ENCODE results near the gene MLH3.
A peak's percentile ranks its signal among the peaks of the same experiment; 100 is the strongest.

The MLH3 gene

GRCh38 chr14:75046275-75046674, 5.0 kb downstream of the MLH3 start:
- peaks cover 10% of the 10 kb centered on the region for H3K4me1 ChIP-seq (ENCODE audit: control insufficient read depth, insufficient read depth, low read depth, low read length)
- no peaks in the 10 kb centered on the region for H3K27me3 ChIP-seq (ENCODE audit: control insufficient read depth in 1 of 2, insufficient read depth in 1 of 2, low read length in 2 of 2)
- H3K79me1 ChIP-seq (replicated peaks; ENCODE audit: low read length, poor library complexity, severe bottlenecking), result peaks cover 7% of the 10 kb centered on the region
- H3K27ac ChIP-seq (ENCODE audit: low read length, poor library complexity, severe bottlenecking), result no peak overlapping the region
- no peak overlapping the region for H3K23ac ChIP-seq (ENCODE audit: low read length in 2 of 2)
- H2BK12ac ChIP-seq (ENCODE audit: low read length in 2 of 2), result no peak overlapping the region
- no peak overlapping the region for H3K4ac ChIP-seq (ENCODE audit: low read depth in 1 of 2, low read length in 2 of 2)
- no peak overlapping the region for H3K18ac ChIP-seq (ENCODE audit: low read depth in 1 of 2, low read length in 2 of 2)
- no peaks in the 10 kb centered on the region for H3K9me3 ChIP-seq (ENCODE audit: control insufficient read depth, low read length)
- no peak overlapping the region for H3K14ac ChIP-seq (ENCODE audit: low read length in 2 of 2)
- no peak overlapping the region for H2BK15ac ChIP-seq (ENCODE audit: low read depth, poor library complexity, severe bottlenecking)
- no peak overlapping the region for H3K9ac ChIP-seq (ENCODE audit: low read length)
- H2AFZ ChIP-seq (ENCODE audit: low read depth, low read length), result no peak overlapping the region
- H2AK5ac ChIP-seq (ENCODE audit: low read length, severe bottlenecking), result no peak overlapping the region
- H2BK5ac ChIP-seq (ENCODE audit: low read depth, low read length, poor library complexity, severe bottlenecking), result no peak overlapping the region
- no peak overlapping the region for H3K4me3 ChIP-seq (ENCODE audit: insufficient read depth in 1 of 2, low read depth in 1 of 2, low read length in 2 of 2)
- H4K8ac ChIP-seq (ENCODE audit: low read length), result no peak overlapping the region
- H3K36me3 ChIP-seq (ENCODE audit: control insufficient read depth in 1 of 2, insufficient read depth in 2 of 2, low read depth in 1 of 2, low read length in 2 of 2), result peaks cover 0 to 24% of the 10 kb centered on the region in 2 experiments
- DNase-seq, result no peak
- no peak overlapping the region for H2BK120ac ChIP-seq (ENCODE audit: low read depth, low read length)
- no peak overlapping the region for H4K91ac ChIP-seq (ENCODE audit: low read length)
- 81% methylated on average over 5 of the region's 5 CpGs for WGBS
- H3K4me2 ChIP-seq (ENCODE audit: low read length, poor library complexity, severe bottlenecking), result no peak overlapping the region

- Histone ChIP-seq H2BK12ac (ENCODE audit: low read length in 2 of 2) (no peak overlapping the region), H3K27ac (ENCODE audit: low read length, poor library complexity, severe bottlenecking) (no peak overlapping the region), H3K9me3 (ENCODE audit: control insufficient read depth, low read length) (no peaks in the 10 kb centered on the region), H2AFZ (ENCODE audit: low read depth, low read length) (no peak overlapping the region), H3K14ac (ENCODE audit: low read length in 2 of 2) (no peak overlapping the region), H3K4me2 (ENCODE audit: low read length, poor library complexity, severe bottlenecking) (no peak overlapping the region), H3K9ac (ENCODE audit: low read length) (peak overlapping the region; percentile 53), H4K91ac (ENCODE audit: low read length) (no peak overlapping the region), H3K27me3 (ENCODE audit: control insufficient read depth in 1 of 2, insufficient read depth in 1 of 2, low read length in 2 of 2) (no peaks in the 10 kb centered on the region), H3K4me1 (ENCODE audit: control insufficient read depth, insufficient read depth, low read depth, low read length) (peaks cover 9% of the 10 kb centered on the region), H4K8ac (ENCODE audit: low read length) (no peak overlapping the region), H2BK15ac (ENCODE audit: low read depth, poor library complexity, severe bottlenecking) (no peak overlapping the region), H2AK5ac (ENCODE audit: low read length, severe bottlenecking) (no peak overlapping the region), H2BK120ac (ENCODE audit: low read depth, low read length) (no peak overlapping the region), H3K36me3 (ENCODE audit: control insufficient read depth in 1 of 2, insufficient read depth in 2 of 2, low read depth in 1 of 2, low read length in 2 of 2) (peaks cover 0 to 36% of the 10 kb centered on the region in 2 experiments), H2BK5ac (ENCODE audit: low read depth, low read length, poor library complexity, severe bottlenecking) (no peak overlapping the region), H3K23ac (ENCODE audit: low read length in 2 of 2) (no peak overlapping the region), H3K79me1 (replicated peaks; ENCODE audit: low read length, poor library complexity, severe bottlenecking) (peaks cover 7% of the 10 kb centered on the region), H3K18ac (ENCODE audit: low read depth in 1 of 2, low read length in 2 of 2) (no peak overlapping the region), H3K4ac (ENCODE audit: low read depth in 1 of 2, low read length in 2 of 2) (no peak overlapping the region), H3K4me3 (ENCODE audit: insufficient read depth in 1 of 2, low read depth in 1 of 2, low read length in 2 of 2) (peak overlapping the region in 1 of 2 experiments; percentile 32)
- no peak for DNase-seq
- WGBS, result 99% methylated on average over 8 of the region's 8 CpGs
Measured at GRCh38 chr14:75044752-75045151, 6.5 kb downstream of the MLH3 start.

GRCh38 chr14:75044322-75044721, 6.9 kb downstream of the MLH3 start:
- no peak overlapping the region for H2AK5ac ChIP-seq (ENCODE audit: low read length, severe bottlenecking)
- H2BK12ac ChIP-seq (ENCODE audit: low read length in 2 of 2), result no peak overlapping the region
- no peak overlapping the region for H2BK15ac ChIP-seq (ENCODE audit: low read depth, poor library complexity, severe bottlenecking)
- H3K36me3 ChIP-seq (ENCODE audit: control insufficient read depth in 1 of 2, insufficient read depth in 2 of 2, low read depth in 1 of 2, low read length in 2 of 2), result peaks cover 0 to 39% of the 10 kb centered on the region in 2 experiments
- no peak for DNase-seq
- H3K9ac ChIP-seq (ENCODE audit: low read length), result peak overlapping the region; percentile 53
- H2BK5ac ChIP-seq (ENCODE audit: low read depth, low read length, poor library complexity, severe bottlenecking), result no peak overlapping the region
- H3K4ac ChIP-seq (ENCODE audit: low read depth in 1 of 2, low read length in 2 of 2), result no peak overlapping the region
- no peaks in the 10 kb centered on the region for H3K9me3 ChIP-seq (ENCODE audit: control insufficient read depth, low read length)
- H3K4me2 ChIP-seq (ENCODE audit: low read length, poor library complexity, severe bottlenecking), result no peak overlapping the region
- no peak overlapping the region for H3K23ac ChIP-seq (ENCODE audit: low read length in 2 of 2)
- H2AFZ ChIP-seq (ENCODE audit: low read depth, low read length), result no peak overlapping the region
- no peak overlapping the region for H4K8ac ChIP-seq (ENCODE audit: low read length)
- no peak overlapping the region for H2BK120ac ChIP-seq (ENCODE audit: low read depth, low read length)
- H3K4me3 ChIP-seq (ENCODE audit: insufficient read depth in 1 of 2, low read depth in 1 of 2, low read length in 2 of 2), result peak overlapping the region in 1 of 2 experiments; percentile 32
- no peak overlapping the region for H3K14ac ChIP-seq (ENCODE audit: low read length in 2 of 2)
- no CpG with 5 or more reads among the region's 2 CpGs for WGBS
- H3K4me1 ChIP-seq (ENCODE audit: control insufficient read depth, insufficient read depth, low read depth, low read length), result peaks cover 9% of the 10 kb centered on the region
- no peak overlapping the region for H3K18ac ChIP-seq (ENCODE audit: low read depth in 1 of 2, low read length in 2 of 2)
- H3K79me1 ChIP-seq (replicated peaks; ENCODE audit: low read length, poor library complexity, severe bottlenecking), result peaks cover 5% of the 10 kb centered on the region
- no peaks in the 10 kb centered on the region for H3K27me3 ChIP-seq (ENCODE audit: control insufficient read depth in 1 of 2, insufficient read depth in 1 of 2, low read length in 2 of 2)
- no peak overlapping the region for H4K91ac ChIP-seq (ENCODE audit: low read length)
- no peak overlapping the region for H3K27ac ChIP-seq (ENCODE audit: low read length, poor library complexity, severe bottlenecking)

- Histone ChIP-seq H2BK12ac (ENCODE audit: low read length in 2 of 2) (peak overlapping the region in 1 of 2 experiments; percentile 27), H2BK120ac (ENCODE audit: low read depth, low read length) (no peak overlapping the region), H3K4me3 (ENCODE audit: insufficient read depth in 1 of 2, low read depth in 1 of 2, low read length in 2 of 2) (no peak overlapping the region), H3K4ac (ENCODE audit: low read depth in 1 of 2, low read length in 2 of 2) (peak overlapping the region in 1 of 2 experiments; percentile 9), H3K79me1 (replicated peaks; ENCODE audit: low read length, poor library complexity, severe bottlenecking) (peaks cover 6% of the 10 kb centered on the region), H3K14ac (ENCODE audit: low read length in 2 of 2) (no peak overlapping the region), H3K4me2 (ENCODE audit: low read length, poor library complexity, severe bottlenecking) (no peak overlapping the region), H3K27ac (ENCODE audit: low read length, poor library complexity, severe bottlenecking) (peak overlapping the region; percentile 34), H3K18ac (ENCODE audit: low read depth in 1 of 2, low read length in 2 of 2) (peak overlapping the region in 1 of 2 experiments; percentile 1), H4K8ac (ENCODE audit: low read length) (no peak overlapping the region), H2BK5ac (ENCODE audit: low read depth, low read length, poor library complexity, severe bottlenecking) (no peak overlapping the region), H2AFZ (ENCODE audit: low read depth, low read length) (no peak overlapping the region), H2AK5ac (ENCODE audit: low read length, severe bottlenecking) (no peak overlapping the region), H3K23ac (ENCODE audit: low read length in 2 of 2) (no peak overlapping the region), H3K9ac (ENCODE audit: low read length) (peak overlapping the region; percentile 0), H3K27me3 (ENCODE audit: control insufficient read depth in 1 of 2, insufficient read depth in 1 of 2, low read length in 2 of 2) (no peaks in the 10 kb centered on the region), H3K36me3 (ENCODE audit: control insufficient read depth in 1 of 2, insufficient read depth in 2 of 2, low read depth in 1 of 2, low read length in 2 of 2) (peaks cover 3 to 52% of the 10 kb centered on the region in 2 experiments), H3K9me3 (ENCODE audit: control insufficient read depth, low read length) (no peaks in the 10 kb centered on the region), H2BK15ac (ENCODE audit: low read depth, poor library complexity, severe bottlenecking) (no peak overlapping the region), H3K4me1 (ENCODE audit: control insufficient read depth, insufficient read depth, low read depth, low read length) (peaks cover 9% of the 10 kb centered on the region), H4K91ac (ENCODE audit: low read length) (no peak overlapping the region)
- DNase-seq, result peak; percentile 58
- WGBS, result 65% methylated on average over 3 of the region's 6 CpGs
Measured at GRCh38 chr14:75042035-75042434, 9.2 kb downstream of the MLH3 start.
